Fibroblast of upper back skin (primary cell): ENCODE measurements around the gene MKKS.
"Not testable (repeated sequence)": the region's sequence is repeated elsewhere in the genome, so short reads cannot be mapped to it uniquely, and the experiment has no call there.

Experiments
- DNase-seq: peaks from one replicate; pipeline ENCODE4 v3.0.0-alpha.2; 2013

The MKKS gene

GRCh38 chr20:10411673-10412072 lies 22.3 kb downstream of the MKKS start:
- DNase-seq: no peak

GRCh38 chr20:10408108-10408813 lies 25.8 kb downstream of the MKKS start:
- no peak for DNase-seq

GRCh38 chr20:10404959-10405530 lies 29.0 kb downstream of the MKKS start:
- no peak for DNase-seq

GRCh38 chr20:10404023-10404628 lies 29.9 kb downstream of the MKKS start:
- DNase-seq: no peak

DNA sequence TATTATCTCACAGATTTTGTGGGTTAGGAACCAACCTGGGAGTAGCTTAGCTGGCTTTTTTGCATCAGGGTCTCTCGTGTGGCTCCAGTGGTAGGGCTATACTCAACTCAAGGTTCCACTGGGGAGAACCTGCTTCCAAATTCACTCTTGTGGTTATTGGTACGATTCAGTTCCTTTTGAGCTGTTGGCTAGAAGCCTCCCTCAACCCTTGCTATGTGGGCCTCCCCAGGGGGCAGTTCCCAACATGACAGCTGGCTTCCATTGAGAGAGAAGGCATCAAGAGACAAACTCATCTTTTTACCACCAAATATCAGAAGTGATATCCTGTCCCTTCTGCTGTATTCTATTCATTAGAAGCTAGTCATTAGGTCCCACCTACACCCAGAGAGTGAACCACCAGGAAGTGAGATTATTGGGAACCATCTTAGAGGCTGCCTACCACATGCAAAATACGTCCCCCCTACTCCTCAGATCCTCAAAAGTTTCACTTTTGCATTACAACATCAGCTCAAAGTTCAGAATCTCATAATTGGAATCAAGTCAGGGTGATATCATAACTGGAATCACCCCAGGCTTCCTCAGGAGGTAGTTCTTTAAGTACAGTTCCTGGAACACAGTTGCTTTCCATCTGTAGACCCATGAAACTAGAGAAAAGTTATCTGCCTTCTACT lies 30.9 kb downstream of the MKKS start:
- no peak for DNase-seq

DNA sequence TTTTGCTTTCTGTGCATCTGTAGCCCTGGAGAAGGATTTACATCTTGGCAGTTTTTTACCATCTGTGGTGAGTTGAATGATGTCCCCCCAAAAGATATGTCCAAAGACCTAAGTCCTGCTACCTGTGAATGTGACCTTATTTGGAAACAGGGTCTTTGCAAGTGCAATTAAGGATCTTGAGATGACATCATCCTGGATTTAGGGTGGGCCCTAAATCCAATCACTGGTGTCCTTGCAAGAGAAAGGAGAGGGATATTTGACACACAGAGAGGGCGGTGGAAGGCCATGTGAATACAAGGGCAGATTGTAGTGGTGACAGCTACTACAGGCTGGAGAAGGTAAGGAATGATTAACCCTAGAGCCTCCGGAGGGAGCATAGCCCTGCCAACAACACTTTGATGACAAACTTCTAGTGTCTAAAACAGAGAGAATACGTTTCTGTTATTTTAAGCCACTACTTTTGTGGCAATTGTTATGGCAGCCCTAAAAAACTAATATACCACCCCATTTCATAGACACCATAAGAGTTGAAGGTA lies 35.1 kb downstream of the MKKS start:
- no peak for DNase-seq

GRCh38 chr20:10394752-10395151 lies 39.3 kb downstream of the MKKS start:
- not testable (repeated sequence) for DNase-seq

GRCh38 chr20:10390709-10391108 lies 43.3 kb downstream of the MKKS start:
- no peak for DNase-seq

GRCh38 chr20:10388597-10388996 lies 45.4 kb downstream of the MKKS start:
- DNase-seq: no peak

DNA sequence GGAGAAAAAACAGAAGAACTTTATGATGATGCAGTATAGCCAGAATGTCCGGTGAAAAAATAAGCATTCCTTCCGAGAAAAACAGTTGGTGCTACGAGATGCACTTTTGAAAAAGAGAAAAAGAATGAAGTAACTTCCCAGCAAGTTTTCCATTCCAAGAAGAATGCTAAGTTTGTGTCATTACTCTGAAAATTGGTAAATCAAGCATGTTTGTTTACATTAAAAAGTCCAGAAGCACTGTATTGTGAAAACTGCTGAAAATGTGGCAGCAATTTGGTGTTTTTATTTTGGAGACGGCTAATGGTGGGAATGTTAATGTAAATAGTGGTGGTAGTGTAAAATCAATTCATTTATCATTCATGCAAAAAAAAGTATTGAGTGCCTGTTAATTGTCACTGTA lies 46.3 kb downstream of the MKKS start:
- DNase-seq: no peak

- DNase-seq: peak; percentile 14
Measured at GRCh38 chr20:10385850-10386544, 48.0 kb downstream of the MKKS start.

- DNase-seq: no peak
Measured at GRCh38 chr20:10381477-10381876, 52.5 kb downstream of the MKKS start.

DNA sequence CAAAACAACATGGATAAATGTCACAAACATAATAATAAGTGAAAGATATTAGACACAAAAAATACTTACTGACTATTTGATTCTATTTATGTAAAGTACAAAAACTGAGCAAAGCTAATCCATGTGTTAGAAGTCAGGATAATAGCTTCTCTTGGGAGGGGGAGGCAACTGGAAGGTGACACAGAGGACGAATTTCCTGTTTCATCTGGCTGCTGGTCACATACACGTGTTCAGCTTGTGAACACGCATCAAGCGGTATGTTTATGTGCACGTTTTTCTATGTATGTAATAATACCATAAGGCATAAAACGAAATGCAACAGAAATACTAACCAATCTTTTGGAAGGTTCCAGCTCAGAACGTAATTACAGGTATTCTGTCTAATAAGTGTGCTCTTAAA lies 54.3 kb downstream of the MKKS start:
- DNase-seq: no peak

DNA sequence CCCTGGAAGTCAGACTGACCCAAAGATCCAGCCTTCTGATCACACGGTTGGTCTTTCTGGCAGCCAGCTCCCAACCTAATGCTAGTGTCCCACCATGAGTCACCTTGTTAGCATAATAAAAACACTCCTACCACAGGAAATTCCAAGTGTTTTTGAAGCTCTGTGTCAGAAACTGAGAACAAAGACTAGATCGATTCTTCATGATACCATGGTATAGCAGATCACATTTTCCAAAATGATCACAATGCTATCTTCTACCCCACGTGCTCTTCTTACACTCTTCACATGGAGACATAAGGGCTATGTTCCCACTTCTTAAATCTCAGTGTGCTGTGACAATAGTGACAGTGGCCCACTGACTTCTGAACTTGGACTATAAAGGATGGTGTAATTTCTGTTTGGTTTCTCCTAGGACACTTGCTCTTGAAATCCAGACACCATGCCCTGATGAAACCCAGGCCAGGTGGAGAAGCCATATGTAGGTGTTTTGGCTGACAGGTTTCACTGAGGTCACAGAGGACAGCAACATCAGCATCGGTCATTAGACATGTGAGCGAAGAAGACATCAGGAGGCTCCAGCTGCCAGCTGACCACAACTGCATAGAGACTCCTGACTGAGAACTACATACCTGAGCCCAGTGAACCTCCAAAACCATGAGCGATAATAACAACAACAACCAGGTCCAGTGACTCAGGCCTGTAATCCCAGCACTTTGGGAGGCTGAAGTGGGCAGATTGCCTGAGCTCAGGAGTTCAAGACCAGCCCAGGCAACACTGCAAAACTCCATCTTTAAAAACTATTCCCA lies 57.5 kb downstream of the MKKS start:
- DNase-seq: peak; percentile 75

- no peak for DNase-seq
Measured at GRCh38 chr20:10375191-10375590, 58.8 kb downstream of the MKKS start.

GRCh38 chr20:10374036-10374435 lies 60.0 kb downstream of the MKKS start:
- no peak for DNase-seq

DNA sequence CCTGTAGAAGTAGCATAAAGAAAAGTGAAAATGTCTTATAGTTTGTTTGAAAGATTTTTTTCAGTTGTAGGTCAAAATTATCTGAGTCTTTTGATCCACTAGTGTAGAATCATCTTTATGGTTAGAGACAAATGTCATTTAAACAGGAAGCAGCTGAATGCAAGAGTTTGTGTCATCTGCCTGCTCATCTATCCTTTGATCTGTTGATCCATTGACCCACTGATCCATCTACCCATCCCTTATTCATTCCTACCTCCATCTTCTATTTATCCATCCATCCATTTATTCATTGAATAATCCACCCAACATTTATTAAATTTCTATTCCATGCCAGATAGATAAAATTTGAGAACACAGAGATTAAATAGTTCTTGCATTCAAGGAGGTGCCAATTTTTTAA lies 62.6 kb downstream of the MKKS start:
- DNase-seq: no peak

- peak; percentile 12 for DNase-seq
Measured at GRCh38 chr20:10370091-10370887, 63.7 kb downstream of the MKKS start.

DNA sequence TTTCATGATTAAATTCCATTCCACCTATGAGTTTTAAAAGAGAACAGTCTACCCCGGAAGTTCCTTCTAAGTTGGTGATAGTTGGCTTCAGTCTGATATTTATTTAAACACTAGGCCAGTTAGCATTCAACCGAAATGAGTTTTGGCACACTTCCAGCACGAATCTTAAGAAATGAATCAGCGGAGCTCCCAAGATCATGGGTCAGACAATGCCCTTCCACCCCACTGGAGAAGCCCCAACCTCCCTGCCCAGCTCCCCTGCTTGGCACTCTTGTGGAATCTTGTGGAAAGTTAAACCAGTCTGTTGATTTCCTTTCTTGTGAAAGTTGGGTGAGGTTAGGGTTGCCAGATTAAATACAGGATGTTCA lies 64.3 kb downstream of the MKKS start:
- DNase-seq: no peak

DNA sequence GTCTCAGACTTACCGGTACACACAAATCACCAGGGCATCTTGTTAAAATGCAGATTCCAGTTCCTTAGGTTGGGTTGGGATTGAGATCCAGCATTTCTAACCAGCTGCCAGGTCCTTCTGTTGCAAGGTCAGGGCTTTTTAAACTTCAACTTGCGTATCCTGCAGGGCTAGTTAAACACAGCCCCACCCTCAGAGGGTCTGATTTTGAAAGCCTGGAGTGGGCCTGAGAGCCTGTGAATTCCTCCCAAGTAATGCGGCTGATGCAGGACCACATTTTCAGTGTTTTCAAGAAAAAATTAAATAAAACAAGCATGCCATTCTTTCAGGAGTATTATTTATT lies 65.3 kb downstream of the MKKS start:
- DNase-seq: no peak

- no peak for DNase-seq
Measured at GRCh38 chr20:10367943-10368701, 65.9 kb downstream of the MKKS start.
